GM10266 (cell line): ENCODE data around the gene FAM219A.

Source experiments
- DNase-seq: peaks from one replicate; pipeline ENCODE4 v3.0.0; 2012; ENCODE audit errors: extremely low spot score
- CTCF ChIP-seq: IDR thresholded peaks from 2 replicates; pipeline ENCODE4 v1.5.1; 2012; ENCODE audit warnings: mild to moderate bottlenecking, low read depth; ENCODE audit not compliant: control insufficient read depth, insufficient read depth; ENCODE audit errors: missing control alignments

Gene FAM219A

GRCh38 chr9:34396276-34397214 is 61.8 kb downstream of the FAM219A start:
- no peak for DNase-seq
- no peak for TF ChIP-seq CTCF

GRCh38 chr9:34392511-34392910 is 65.9 kb downstream of the FAM219A start:
- TF ChIP-seq CTCF: no peak
- DNase-seq: no peak

- TF ChIP-seq CTCF: no peak
- no peak for DNase-seq
Measured at GRCh38 chr9:34387239-34387638, 71.1 kb downstream of the FAM219A start.

GRCh38 chr9:34386656-34387055 is 71.7 kb downstream of the FAM219A start:
- no peak for DNase-seq
- TF ChIP-seq CTCF: no peak

GRCh38 chr9:34385561-34386230 is 72.7 kb downstream of the FAM219A start:
- no peak for DNase-seq
- no peak for TF ChIP-seq CTCF

- no peak for DNase-seq
- no peak for TF ChIP-seq CTCF
Measured at GRCh38 chr9:34384368-34385165, 73.8 kb downstream of the FAM219A start.
